Ectodermal cell (in vitro differentiated cells): ENCODE data around the gene HAUS8. TPM values are rescaled to one million over a fixed set of nuclear protein-coding genes. Genes with fewer than 3 reads are reported as not detected.
A peak's percentile ranks its signal among the peaks of the same experiment; 100 is the strongest.

Source experiments
- H3K27ac ChIP-seq: 2 replicates; pipeline ENCODE4 v1.7.0; 2013; ENCODE audit warnings: mild to moderate bottlenecking, low read depth, low read length; ENCODE audit not compliant: insufficient read depth, poor library complexity, severe bottlenecking
- H3K27me3 ChIP-seq: 2 replicates; pipeline ENCODE4 v1.7.0; 2013; ENCODE audit warnings: mild to moderate bottlenecking, low read length; ENCODE audit not compliant: insufficient read depth, control insufficient read depth, poor library complexity, severe bottlenecking
- H3K36me3 ChIP-seq: one replicate; pipeline ENCODE4 v1.7.0; 2013; ENCODE audit warnings: low read length; ENCODE audit not compliant: control insufficient read depth, insufficient read depth
- H3K4me1 ChIP-seq: one replicate; pipeline ENCODE4 v1.7.0; 2013; ENCODE audit warnings: low read length; ENCODE audit not compliant: control insufficient read depth, insufficient read depth
- H3K4me3 ChIP-seq: 2 replicates; pipeline ENCODE4 v1.7.0; 2013; ENCODE audit warnings: low read depth, low read length, control low read depth; ENCODE audit not compliant: insufficient read depth
- H3K9me3 ChIP-seq: 2 replicates; pipeline ENCODE4 v1.7.0; 2013; ENCODE audit warnings: mild to moderate bottlenecking, low read length, moderate library complexity; ENCODE audit not compliant: control insufficient read depth
- WGBS, 2 experiments: methylation state at CpG; one replicate each; pipeline ENCODE4 v1.1.7; 2013; ENCODE audit warnings: missing lambda C conversion rate in 2 of 2; 5-methylcytosine and 5-hydroxymethylcytosine counted together
- polyA plus RNA-seq, 4 experiments: library from polyadenylated mRNA; stranded (reverse); fragments of 50-300 nt; gene quantifications; one replicate each; pipeline ENCODE4 v1.2.3, GENCODE V29; 2013

HAUS8 gene, protein sequence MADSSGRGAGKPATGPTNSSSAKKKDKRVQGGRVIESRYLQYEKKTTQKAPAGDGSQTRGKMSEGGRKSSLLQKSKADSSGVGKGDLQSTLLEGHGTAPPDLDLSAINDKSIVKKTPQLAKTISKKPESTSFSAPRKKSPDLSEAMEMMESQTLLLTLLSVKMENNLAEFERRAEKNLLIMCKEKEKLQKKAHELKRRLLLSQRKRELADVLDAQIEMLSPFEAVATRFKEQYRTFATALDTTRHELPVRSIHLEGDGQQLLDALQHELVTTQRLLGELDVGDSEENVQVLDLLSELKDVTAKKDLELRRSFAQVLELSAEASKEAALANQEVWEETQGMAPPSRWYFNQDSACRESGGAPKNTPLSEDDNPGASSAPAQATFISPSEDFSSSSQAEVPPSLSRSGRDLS
- 24.9 TPM for polyA plus RNA-seq (2013, experiment 1 of 4)
- 23.1 TPM for polyA plus RNA-seq (2013, experiment 2 of 4)
- polyA plus RNA-seq (2013, experiment 3 of 4): 23.9 TPM
- polyA plus RNA-seq (2013, experiment 4 of 4): 20.1 TPM

DNA sequence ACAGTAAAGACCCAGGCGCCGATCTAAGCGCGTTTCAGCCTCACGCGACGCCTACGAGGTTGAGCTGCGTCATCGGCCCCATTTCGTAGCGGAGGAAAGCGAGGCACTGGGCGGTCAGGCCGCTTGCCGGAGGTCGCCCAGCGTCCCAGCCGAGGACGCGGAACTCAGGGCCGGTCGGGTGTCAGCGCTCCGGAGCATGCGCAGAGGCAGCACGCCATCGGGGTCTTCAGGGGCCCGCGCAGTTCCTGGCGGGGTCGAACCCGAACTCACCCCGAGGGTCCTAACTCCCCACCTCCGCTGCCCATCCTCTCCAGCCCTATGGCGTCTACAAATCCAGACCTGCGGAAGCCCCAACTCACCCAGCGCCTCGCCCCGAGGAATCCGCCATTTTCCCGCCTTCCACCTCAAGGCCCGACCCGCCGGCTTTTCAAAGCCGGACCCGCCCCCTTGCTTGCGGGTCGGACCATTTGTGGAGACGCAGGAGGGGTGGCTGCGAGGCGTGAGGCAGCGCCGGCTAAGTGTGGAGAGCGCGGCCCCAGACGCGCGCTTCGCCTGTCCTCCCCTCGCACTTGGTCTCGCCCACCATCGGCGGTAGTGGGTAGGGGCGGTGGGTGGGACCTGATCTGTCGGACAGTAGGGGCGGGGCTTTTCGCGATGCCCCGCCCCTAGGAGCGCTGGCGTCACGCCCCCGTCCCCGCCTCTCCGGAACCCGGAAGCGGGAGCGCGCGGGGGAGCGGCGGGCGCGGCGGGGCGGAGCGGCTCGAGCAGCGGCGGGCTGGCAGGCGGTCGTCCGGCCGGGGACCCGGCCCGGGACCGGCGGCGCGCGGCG lies at the start of gene HAUS8, which contains the start of gene MYO9B:
HAUS8 (minus strand) TSS at position 418 of the 829 bp plus-strand sequence; CDS start at position 388, 30 bp downstream.
MYO9B (plus strand) TSS at position 743 of the 829 bp plus-strand sequence. CDS start 25,941 bp downstream, outside the sequence.
- Histone ChIP-seq H3K27me3 (no peaks in the 10 kb centered on the region), H3K36me3 (peaks cover 5% of the 10 kb centered on the region), H3K9me3 (no peaks in the 10 kb centered on the region), H3K4me1 (peaks cover 37% of the 10 kb centered on the region), H3K27ac (peak within 1 kb of the TSS; percentile 69), H3K4me3 (peak within 1 kb of the TSS; percentile 78)
- WGBS, 2 experiments: 1% methylated on average over 103 of the region's 103 CpGs

GRCh38 chr19:17124025-17124424 lies 48.8 kb upstream of the HAUS8 start:
- no peaks in the 10 kb centered on the region for H3K27me3 ChIP-seq
- WGBS, 2 experiments: 94 to 100% methylated on average over 1 of the region's 1 CpG
- H3K27ac ChIP-seq: no peak overlapping the region

DNA sequence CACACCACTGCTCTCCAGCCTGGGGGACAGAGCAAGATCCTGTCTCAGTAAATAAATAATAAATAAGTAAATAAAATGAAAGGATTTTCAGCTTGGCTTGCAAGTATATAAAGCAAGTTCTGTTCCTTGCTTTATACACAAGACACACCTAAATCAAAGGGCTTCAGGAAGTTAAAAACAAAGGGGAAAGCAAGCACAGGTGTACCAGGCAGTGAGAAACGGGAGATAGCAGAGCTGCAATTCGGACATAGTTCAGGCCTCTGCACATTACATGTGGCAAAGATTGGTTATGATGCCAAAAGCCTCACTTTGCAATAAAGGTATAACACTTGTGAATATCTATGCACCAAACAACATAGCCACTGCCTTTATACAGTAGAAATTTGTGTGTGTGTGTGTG lies 47.8 kb upstream of the HAUS8 start:
- WGBS, 2 experiments: 98% methylated on average over 2 of the region's 2 CpGs
- Histone ChIP-seq H3K9me3 (no peaks in the 10 kb centered on the region), H3K36me3 (no peaks in the 10 kb centered on the region), H3K4me1 (peaks cover 14% of the 10 kb centered on the region), H3K4me3 (no peak overlapping the region), H3K27me3 (no peaks in the 10 kb centered on the region), H3K27ac (no peak overlapping the region)

More at GRCh38 chr19:17124025-17124424, 48.8 kb upstream of the HAUS8 start:
- no peaks in the 10 kb centered on the region for H3K9me3 ChIP-seq
- H3K4me1 ChIP-seq: peaks cover 14% of the 10 kb centered on the region
- H3K36me3 ChIP-seq: no peaks in the 10 kb centered on the region
- H3K4me3 ChIP-seq: no peak overlapping the region

DNA sequence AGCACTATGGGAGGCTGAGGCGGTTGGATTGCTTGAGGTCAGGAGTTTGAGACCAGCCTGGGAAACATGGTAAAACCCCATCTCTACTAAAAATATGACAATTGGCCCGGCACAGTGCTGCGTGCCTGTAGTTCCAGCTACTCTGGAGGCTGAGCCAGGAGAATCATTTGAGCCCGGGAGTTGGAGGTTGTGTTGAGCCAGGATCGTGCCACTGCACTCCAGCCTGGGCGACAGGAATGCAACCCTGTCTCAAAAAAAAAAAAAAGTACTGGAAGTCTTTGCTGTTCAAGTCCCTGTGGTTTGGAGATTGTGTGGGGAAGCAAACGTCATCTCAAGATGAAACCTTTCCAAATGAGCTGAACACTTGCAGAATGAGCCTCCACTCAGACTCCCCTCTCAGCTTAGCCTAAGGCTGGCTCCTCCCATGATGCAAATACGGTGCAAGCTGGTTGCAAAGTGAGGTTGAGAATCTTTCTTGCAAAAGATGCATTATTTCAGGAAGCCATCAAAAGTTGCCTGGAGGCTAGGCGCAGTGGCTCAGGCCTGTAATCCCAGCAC lies 46.6 kb upstream of the HAUS8 start:
- WGBS, 2 experiments: 86 to 89% methylated on average over 9 of the region's 9 CpGs
- no peaks in the 10 kb centered on the region for H3K36me3 ChIP-seq
- peaks cover 14% of the 10 kb centered on the region for H3K4me1 ChIP-seq
- H3K4me3 ChIP-seq: no peak overlapping the region
- H3K9me3 ChIP-seq: no peaks in the 10 kb centered on the region
- H3K27me3 ChIP-seq: no peaks in the 10 kb centered on the region
- H3K27ac ChIP-seq: no peak overlapping the region

DNA sequence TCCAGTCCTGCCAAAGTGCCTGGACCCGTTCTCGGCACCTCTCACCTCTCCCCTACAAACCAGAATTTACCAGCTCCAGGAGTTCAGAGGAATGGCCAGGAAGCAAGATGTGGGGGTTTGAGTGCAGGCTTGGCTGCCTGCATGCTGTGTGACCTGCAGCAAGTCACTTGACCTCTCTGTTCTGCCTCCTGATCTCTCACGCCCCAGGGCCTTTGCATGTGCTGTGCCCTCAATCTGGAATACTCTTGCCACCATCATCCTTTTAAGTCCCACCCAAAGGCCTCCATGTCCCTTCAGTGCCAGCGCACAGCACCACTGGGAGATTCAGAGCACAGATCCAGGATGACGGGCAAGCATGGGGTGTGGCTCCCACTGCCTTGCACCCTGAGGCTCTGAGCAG lies 43.7 kb upstream of the HAUS8 start:
- H3K9me3 ChIP-seq: no peaks in the 10 kb centered on the region
- H3K4me1 ChIP-seq: peaks cover 7% of the 10 kb centered on the region
- WGBS, 2 experiments: 92 to 93% methylated on average over 5 of the region's 5 CpGs
- H3K27me3 ChIP-seq: no peaks in the 10 kb centered on the region
- H3K36me3 ChIP-seq: no peaks in the 10 kb centered on the region
- no peak overlapping the region for H3K4me3 ChIP-seq
- H3K27ac ChIP-seq: no peak overlapping the region

DNA sequence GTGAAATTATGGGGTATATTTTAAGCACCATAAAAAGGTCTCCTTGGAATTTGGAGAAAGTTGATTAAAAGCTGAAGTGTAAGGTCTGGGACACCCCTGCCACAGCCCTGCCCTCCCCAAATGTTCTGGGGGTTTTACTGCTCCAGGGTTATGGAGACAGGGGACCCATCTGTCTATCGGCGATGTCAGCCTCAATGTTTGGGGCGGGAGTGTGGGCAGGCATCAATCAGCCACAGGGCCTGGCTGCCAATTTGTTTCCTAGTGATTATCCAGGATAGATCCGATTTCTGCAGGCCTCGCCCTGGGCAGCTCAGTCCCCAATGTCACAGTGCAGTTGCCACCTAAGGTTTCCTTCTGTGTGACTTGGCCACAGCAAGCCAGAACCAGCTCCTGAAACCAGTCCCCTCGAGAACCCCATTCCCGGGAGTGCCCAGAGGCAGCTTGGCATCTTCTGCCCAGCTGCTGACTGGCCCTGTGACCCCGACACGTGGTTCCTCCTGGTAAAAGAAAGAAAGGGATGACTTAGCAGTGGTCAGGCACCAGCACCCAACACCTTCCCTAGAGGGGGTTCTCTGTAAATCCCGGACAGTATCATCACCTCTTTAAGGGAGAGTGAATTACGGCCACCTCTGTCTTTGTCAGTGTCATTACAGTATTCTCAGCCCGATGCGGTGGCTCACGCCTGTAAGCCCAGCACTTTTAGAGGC lies 41.9 kb upstream of the HAUS8 start:
- Histone ChIP-seq H3K27ac (no peak overlapping the region), H3K4me3 (no peak overlapping the region), H3K9me3 (no peaks in the 10 kb centered on the region), H3K36me3 (no peaks in the 10 kb centered on the region), H3K4me1 (peaks cover 8% of the 10 kb centered on the region), H3K27me3 (no peaks in the 10 kb centered on the region)
- WGBS, 2 experiments: 88 to 93% methylated on average over 14 of the region's 14 CpGs

GRCh38 chr19:17114414-17114831 lies 39.2 kb upstream of the HAUS8 start:
- WGBS, 2 experiments: 32 to 37% methylated on average over 12 of the region's 12 CpGs

DNA sequence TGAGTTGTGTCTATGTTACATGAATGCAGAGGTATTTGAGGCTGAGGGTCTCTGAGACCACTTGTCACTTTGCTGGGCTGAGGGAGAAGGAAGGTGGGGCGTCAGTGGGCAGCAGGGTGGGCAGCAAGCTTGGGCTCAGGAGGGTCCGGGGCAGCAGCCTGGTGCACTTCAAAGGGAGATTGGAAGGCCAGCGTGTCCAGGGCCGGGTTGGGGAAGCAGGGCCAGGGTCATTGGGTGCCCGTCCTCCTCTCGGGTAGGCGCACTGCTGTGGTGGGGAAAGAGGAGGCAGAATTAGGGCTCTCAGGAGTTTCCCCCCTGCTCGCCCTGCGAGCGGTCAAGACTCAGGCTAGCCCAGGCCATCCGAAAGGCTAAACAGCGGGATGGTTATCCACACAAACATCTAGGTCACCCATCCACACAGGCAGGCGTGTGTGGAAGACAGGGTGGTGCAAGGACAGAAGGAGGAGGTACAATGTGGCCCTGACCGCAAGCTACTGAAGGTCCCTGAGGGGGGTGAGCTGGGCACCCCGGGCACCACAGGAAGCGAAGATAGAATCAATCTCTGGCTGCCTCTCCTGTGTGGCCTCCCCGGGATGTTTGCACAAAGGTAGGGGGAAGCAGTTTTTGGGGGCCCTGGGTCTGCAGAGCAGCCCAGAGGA lies 38.0 kb upstream of the HAUS8 start:
- Histone ChIP-seq H3K27me3 (no peaks in the 10 kb centered on the region), H3K27ac (no peak overlapping the region), H3K9me3 (no peaks in the 10 kb centered on the region), H3K4me3 (no peak overlapping the region), H3K36me3 (no peaks in the 10 kb centered on the region), H3K4me1 (peaks cover 8% of the 10 kb centered on the region)
- 93% methylated on average over 17 of the region's 17 CpGs for WGBS, 2 experiments

More at GRCh38 chr19:17114414-17114831, 39.2 kb upstream of the HAUS8 start:
- Histone ChIP-seq H3K36me3 (no peaks in the 10 kb centered on the region), H3K4me3 (no peak overlapping the region), H3K4me1 (peaks cover 8% of the 10 kb centered on the region), H3K27me3 (no peaks in the 10 kb centered on the region), H3K9me3 (no peaks in the 10 kb centered on the region), H3K27ac (no peak overlapping the region)

GRCh38 chr19:17112700-17113099 lies 37.4 kb upstream of the HAUS8 start:
- Histone ChIP-seq H3K27me3 (no peaks in the 10 kb centered on the region), H3K27ac (no peak overlapping the region), H3K4me3 (no peak overlapping the region), H3K36me3 (no peaks in the 10 kb centered on the region), H3K4me1 (peaks cover 8% of the 10 kb centered on the region), H3K9me3 (no peaks in the 10 kb centered on the region)
- WGBS, 2 experiments: 88 to 91% methylated on average over 7 of the region's 7 CpGs
